Measurements from ENCODE around the gene KRT15.

The KRT15 gene

DNA sequence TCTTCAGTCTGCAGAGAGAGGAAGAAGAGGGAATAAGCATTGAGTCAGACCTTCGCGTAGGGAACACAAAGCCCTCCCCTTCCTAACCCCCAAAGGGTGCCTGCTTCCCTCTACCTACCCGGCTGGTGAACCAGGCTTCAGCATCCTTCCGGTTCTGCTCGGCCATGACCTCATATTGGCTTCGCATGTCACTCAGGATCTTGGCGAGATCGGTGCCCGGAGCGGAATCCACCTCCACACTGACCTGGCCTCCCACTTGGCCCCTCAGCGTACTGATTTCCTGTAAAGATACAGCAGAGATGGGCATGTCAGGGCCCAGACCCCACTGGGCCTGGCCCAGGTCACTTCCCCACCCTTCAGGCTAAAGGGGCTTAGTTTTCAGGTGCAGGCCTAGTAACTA is 5.6 kb upstream of the KRT15 start:
- Histone ChIP-seq H3K9me3 (no peaks in the 10 kb centered on the region), H3K27me3 (no peaks in the 10 kb centered on the region), H3K36me3 (no peaks in the 10 kb centered on the region), H3K4me1 (peaks cover 59% of the 10 kb centered on the region), H3K4me3 (ENCODE audit: low read depth, low read length) (no peak overlapping the region)
- DNase-seq = no peak
- TF ChIP-seq, protein P1, sequence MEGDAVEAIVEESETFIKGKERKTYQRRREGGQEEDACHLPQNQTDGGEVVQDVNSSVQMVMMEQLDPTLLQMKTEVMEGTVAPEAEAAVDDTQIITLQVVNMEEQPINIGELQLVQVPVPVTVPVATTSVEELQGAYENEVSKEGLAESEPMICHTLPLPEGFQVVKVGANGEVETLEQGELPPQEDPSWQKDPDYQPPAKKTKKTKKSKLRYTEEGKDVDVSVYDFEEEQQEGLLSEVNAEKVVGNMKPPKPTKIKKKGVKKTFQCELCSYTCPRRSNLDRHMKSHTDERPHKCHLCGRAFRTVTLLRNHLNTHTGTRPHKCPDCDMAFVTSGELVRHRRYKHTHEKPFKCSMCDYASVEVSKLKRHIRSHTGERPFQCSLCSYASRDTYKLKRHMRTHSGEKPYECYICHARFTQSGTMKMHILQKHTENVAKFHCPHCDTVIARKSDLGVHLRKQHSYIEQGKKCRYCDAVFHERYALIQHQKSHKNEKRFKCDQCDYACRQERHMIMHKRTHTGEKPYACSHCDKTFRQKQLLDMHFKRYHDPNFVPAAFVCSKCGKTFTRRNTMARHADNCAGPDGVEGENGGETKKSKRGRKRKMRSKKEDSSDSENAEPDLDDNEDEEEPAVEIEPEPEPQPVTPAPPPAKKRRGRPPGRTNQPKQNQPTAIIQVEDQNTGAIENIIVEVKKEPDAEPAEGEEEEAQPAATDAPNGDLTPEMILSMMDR (IDR thresholded peaks at IDR 0.05; ENCODE audit: low read depth, low read length) = no peak

GRCh38 chr17:41523787-41524186 is 5.1 kb upstream of the KRT15 start:
- H3K36me3 ChIP-seq = no peaks in the 10 kb centered on the region
- peak; percentile 73 for DNase-seq
- no peaks in the 10 kb centered on the region for H3K9me3 ChIP-seq
- TF ChIP-seq, protein P1 (IDR thresholded peaks at IDR 0.05; ENCODE audit: low read depth, low read length) = no peak
- H3K4me3 ChIP-seq (ENCODE audit: low read depth, low read length) = no peak overlapping the region; the same call in 1 of the 2 replicates
- H3K27me3 ChIP-seq = no peaks in the 10 kb centered on the region
- H3K4me1 ChIP-seq = peaks cover 58% of the 10 kb centered on the region

- no peak overlapping the region for H3K4me3 ChIP-seq (ENCODE audit: low read depth, low read length)
- TF ChIP-seq, protein P1 (IDR thresholded peaks at IDR 0.05; ENCODE audit: low read depth, low read length) = no peak
Measured at GRCh38 chr17:41523225-41523593, 4.5 kb upstream of the KRT15 start.

GRCh38 chr17:41522301-41523224 is 3.9 kb upstream of the KRT15 start:
- no peaks in the 10 kb centered on the region for H3K9me3 ChIP-seq
- peaks cover 56% of the 10 kb centered on the region for H3K4me1 ChIP-seq
- H3K36me3 ChIP-seq = no peaks in the 10 kb centered on the region
- no peak overlapping the region for H3K4me3 ChIP-seq (ENCODE audit: low read depth, low read length)
- H3K27me3 ChIP-seq = no peaks in the 10 kb centered on the region
- TF ChIP-seq, protein P1 (IDR thresholded peaks at IDR 0.05; ENCODE audit: low read depth, low read length) = no peak
- DNase-seq = no peak

More at GRCh38 chr17:41523225-41523593, 4.5 kb upstream of the KRT15 start:
- no peak for DNase-seq
- Histone ChIP-seq H3K36me3 (no peaks in the 10 kb centered on the region), H3K9me3 (no peaks in the 10 kb centered on the region), H3K4me1 (peaks cover 56% of the 10 kb centered on the region), H3K27me3 (no peaks in the 10 kb centered on the region)

DNA sequence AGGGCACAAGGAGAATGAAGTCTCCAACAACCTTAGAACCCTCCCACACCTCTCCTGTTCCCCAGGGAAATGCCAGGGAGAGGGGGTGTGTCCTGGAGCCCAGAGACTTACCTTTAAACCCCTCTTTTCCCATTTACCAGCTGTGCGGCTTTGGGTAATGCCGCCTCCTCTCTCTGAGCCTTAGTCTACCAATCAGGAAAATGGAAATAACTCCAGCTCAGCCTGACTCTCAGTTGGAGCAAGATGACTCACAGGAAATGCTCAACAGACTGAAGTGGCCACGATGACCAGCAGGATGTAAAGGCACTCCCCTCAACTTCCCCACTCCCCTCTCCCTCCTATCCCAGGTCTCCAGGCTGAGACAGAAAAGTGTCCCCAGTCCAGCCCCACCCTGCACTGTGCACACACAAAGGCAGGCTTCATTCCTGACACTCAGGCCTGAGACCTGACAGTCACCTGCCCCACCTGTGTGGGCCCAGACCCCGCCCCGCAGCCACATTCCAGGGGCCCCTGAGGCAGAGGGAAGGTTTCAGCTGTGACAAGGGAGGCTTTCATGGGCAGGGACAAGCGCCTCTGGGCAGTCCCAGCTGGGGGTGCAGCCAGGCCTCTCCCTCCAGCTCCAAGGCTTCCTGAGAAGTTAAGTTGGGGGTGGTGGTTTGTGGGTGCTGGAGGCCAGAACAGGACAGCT is 3.0 kb upstream of the KRT15 start:
- H3K9me3 ChIP-seq = no peaks in the 10 kb centered on the region
- H3K4me1 ChIP-seq = peaks cover 56% of the 10 kb centered on the region
- H3K36me3 ChIP-seq = no peaks in the 10 kb centered on the region
- TF ChIP-seq, protein P1 (IDR thresholded peaks at IDR 0.05; ENCODE audit: low read depth, low read length) = no peak
- no peak overlapping the region for H3K4me3 ChIP-seq (ENCODE audit: low read depth, low read length)
- DNase-seq = no peak
- no peaks in the 10 kb centered on the region for H3K27me3 ChIP-seq

All from BE2C (cell line).